Ascending aorta (tissue), 2 donors: Measurements from ENCODE around the gene APBA3. TPM values are rescaled to one million over a fixed set of nuclear protein-coding genes. Genes with fewer than 3 reads are reported as not detected.

ENCODE experiments used
- DNase-seq, 2 donors: peaks; one replicate each; pipeline ENCODE4 v3.0.0-alpha.2; 2019; ENCODE audit warnings: low spot score in 2 of 2
- H3K27ac ChIP-seq, 2 donors: fragments of 200-600 bp; sonication (generic); one replicate each; pipeline ENCODE4 v1.5.1; 2016 to 2017; ENCODE audit warnings: mild to moderate bottlenecking in 1 of 2
- H3K27me3 ChIP-seq: fragments of 200-600 bp; sonication (generic); one replicate; pipeline ENCODE4 v1.5.1; 2017
- H3K36me3 ChIP-seq, 2 donors: fragments of 200-600 bp; sonication (generic); one replicate each; pipeline ENCODE4 v1.5.1; 2016
- H3K4me1 ChIP-seq, 2 donors: fragments of 200-600 bp; sonication (generic); one replicate each; pipeline ENCODE4 v1.5.1; 2016 to 2017; ENCODE audit warnings: mild to moderate bottlenecking in 1 of 2
- H3K4me3 ChIP-seq, 2 donors: fragments of 200-600 bp; sonication (generic); one replicate each; pipeline ENCODE4 v1.5.1; 2016 to 2017; ENCODE audit warnings: mild to moderate bottlenecking in 1 of 2
- H3K9me3 ChIP-seq, 2 donors: fragments of 200-600 bp; sonication (generic); one replicate each; pipeline ENCODE4 v1.5.1; 2016
- CTCF ChIP-seq, 3 experiments: fragments of 200-600 bp in 2 of 3; fragments of 450-650 bp in 1 of 3; sonication (generic) in 2 of 3; IDR thresholded peaks; one replicate each; pipeline ENCODE4 v1.5.1; 2016 to 2019; ENCODE audit warnings: antibody characterized with exemption in 3 of 3, mild to moderate bottlenecking in 1 of 3, moderate library complexity in 1 of 3
- intact Hi-C: fragments of 100-400 bp; cut with DNase I; formaldehyde crosslinking; loops from one replicate; pipeline ENCODE4 v1.15.1; 2023
- total RNA-seq: library from RNA; depleted of rRNA; stranded (reverse); fragments of >200 nt; gene quantifications from one replicate; pipeline ENCODE4 v1.1.0, GENCODE V29; 2016

APBA3 gene
- total RNA-seq, 1 donor from 2014 or later: 58.9 TPM

- Histone ChIP-seq H3K27me3 (no peaks in the 10 kb centered on the region), H3K4me3 (no peak overlapping the region), H3K4me1 (no peaks in the 10 kb centered on the region), H3K9me3 (no peaks in the 10 kb centered on the region), H3K36me3 (no peaks in the 10 kb centered on the region), H3K27ac (no peak overlapping the region)
- DNase-seq: no peak
- intact Hi-C loops: no loop called here
- no peak for TF ChIP-seq CTCF (IDR thresholded peaks at IDR 0.05)
Observed at GRCh38 chr19:3730457-3730958, 31.0 kb downstream of the APBA3 start.

GRCh38 chr19:3725640-3726310 lies 35.7 kb downstream of the APBA3 start:
- Histone ChIP-seq H3K27ac (no peak overlapping the region), H3K4me3 (no peak overlapping the region), H3K27me3 (peaks cover 22% of the 10 kb centered on the region), H3K9me3 (no peaks in the 10 kb centered on the region), H3K36me3 (no peaks in the 10 kb centered on the region), H3K4me1 (no peaks in the 10 kb centered on the region)
- intact Hi-C loops: no loop called here
- no peak for TF ChIP-seq CTCF (IDR thresholded peaks at IDR 0.05)
- no peak for DNase-seq

GRCh38 chr19:3725121-3725520 lies 36.4 kb downstream of the APBA3 start:
- H3K27me3 ChIP-seq: peaks cover 25% of the 10 kb centered on the region
- no peak for TF ChIP-seq CTCF (IDR thresholded peaks at IDR 0.05)
- H3K4me3 ChIP-seq: no peak overlapping the region
- no peak overlapping the region for H3K27ac ChIP-seq
- intact Hi-C loops: no loop called here
- H3K9me3 ChIP-seq: no peaks in the 10 kb centered on the region
- H3K36me3 ChIP-seq: no peaks in the 10 kb centered on the region
- DNase-seq: no peak
- H3K4me1 ChIP-seq: no peaks in the 10 kb centered on the region

GRCh38 chr19:3723883-3724282 lies 37.6 kb downstream of the APBA3 start:
- intact Hi-C loops: no loop called here
- no peaks in the 10 kb centered on the region for H3K36me3 ChIP-seq
- H3K4me1 ChIP-seq: no peaks in the 10 kb centered on the region
- TF ChIP-seq CTCF (IDR thresholded peaks at IDR 0.05): no peak
- DNase-seq: no peak
- no peak overlapping the region for H3K27ac ChIP-seq
- H3K27me3 ChIP-seq: peaks cover 28% of the 10 kb centered on the region
- no peaks in the 10 kb centered on the region for H3K9me3 ChIP-seq
- H3K4me3 ChIP-seq: no peak overlapping the region

GRCh38 chr19:3723110-3723488 lies 38.4 kb downstream of the APBA3 start:
- intact Hi-C loops: no loop called here
- no peak for TF ChIP-seq CTCF (IDR thresholded peaks at IDR 0.05)
- no peaks in the 10 kb centered on the region for H3K4me1 ChIP-seq
- no peaks in the 10 kb centered on the region for H3K36me3 ChIP-seq
- no peak for DNase-seq
- H3K9me3 ChIP-seq: no peaks in the 10 kb centered on the region
- peaks cover 28% of the 10 kb centered on the region for H3K27me3 ChIP-seq
- H3K27ac ChIP-seq: no peak overlapping the region
- H3K4me3 ChIP-seq: no peak overlapping the region
